Stimulated activated naive CD8-positive, alpha-beta T cell treated with anti-CD3 and anti-CD28 coated beads, Interleukin-15, Interleukin-2, amounts not matched to agents 100 ng/mL and 50 ng/mL, for 24 hours (primary cell): Measurements from ENCODE around the gene NDUFS7.
"Not testable (repeated sequence)": the region's sequence is repeated elsewhere in the genome, so short reads cannot be mapped to it uniquely, and the experiment has no call there.

Source experiments
- H3K27ac Mint-ChIP-seq: one replicate; pipeline ENCODE4 v1.8.0; 2021; ENCODE audit warnings: mild to moderate bottlenecking, mixed read lengths
- H3K27me3 Mint-ChIP-seq: one replicate; pipeline ENCODE4 v1.8.0; 2021; ENCODE audit warnings: mixed read lengths
- H3K36me3 Mint-ChIP-seq: one replicate; pipeline ENCODE4 v1.8.0; 2021; ENCODE audit warnings: low read depth, mixed read lengths
- H3K4me1 Mint-ChIP-seq: one replicate; pipeline ENCODE4 v1.8.0; 2021; ENCODE audit warnings: low read depth, mixed read lengths
- H3K4me3 Mint-ChIP-seq: one replicate; pipeline ENCODE4 v1.8.0; 2021; ENCODE audit warnings: mild to moderate bottlenecking, mixed read lengths
- H3K9me3 Mint-ChIP-seq: one replicate; pipeline ENCODE4 v1.8.0; 2021; ENCODE audit warnings: mixed read lengths

The NDUFS7 gene

GRCh38 chr19:1411255-1412191 is 27.8 kb downstream of the NDUFS7 start:
- Mint-ChIP-seq H3K4me3 (peak overlapping the region; percentile 37), H3K36me3 (peaks cover 24% of the 10 kb centered on the region), H3K4me1 (peaks cover 79% of the 10 kb centered on the region), H3K9me3 (no peaks in the 10 kb centered on the region), H3K27me3 (no peaks in the 10 kb centered on the region), H3K27ac (peak overlapping the region; percentile 86)

DNA sequence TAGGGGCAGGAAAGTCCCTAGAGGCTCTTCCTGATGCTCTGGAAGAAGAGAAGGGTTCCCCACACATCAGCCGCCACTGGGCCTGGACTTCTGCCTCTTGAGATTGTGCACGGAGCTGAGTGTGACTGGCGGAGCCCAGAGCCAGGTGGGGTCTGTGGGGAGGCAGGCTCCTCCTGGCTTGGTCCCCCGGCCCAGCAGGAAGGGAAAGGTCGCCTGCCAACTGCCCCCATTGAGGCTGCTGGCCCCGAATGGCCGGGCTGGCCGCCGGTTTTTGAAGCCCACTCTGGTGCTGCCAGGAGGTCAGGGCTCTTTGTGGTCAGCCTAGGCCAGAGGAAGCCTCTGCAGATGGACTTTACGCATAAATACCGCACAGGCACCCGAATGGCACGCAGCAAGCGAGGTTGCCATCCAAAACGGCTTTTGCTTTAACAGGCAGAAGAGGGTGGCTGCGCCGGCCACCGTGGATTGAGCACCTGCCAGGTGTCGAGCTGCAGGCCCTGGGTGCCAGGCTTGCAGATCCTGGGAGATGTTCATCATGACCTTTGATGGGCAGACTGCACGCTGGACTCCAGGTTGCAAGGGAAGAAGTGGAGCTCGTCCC is 28.7 kb downstream of the NDUFS7 start:
- peaks cover 83% of the 10 kb centered on the region for H3K4me1 Mint-ChIP-seq
- H3K4me3 Mint-ChIP-seq = peak overlapping the region; percentile 37
- H3K27me3 Mint-ChIP-seq = no peaks in the 10 kb centered on the region
- H3K36me3 Mint-ChIP-seq = peaks cover 30% of the 10 kb centered on the region
- H3K9me3 Mint-ChIP-seq = no peaks in the 10 kb centered on the region
- no peak overlapping the region for H3K27ac Mint-ChIP-seq

GRCh38 chr19:1412995-1413800 is 29.5 kb downstream of the NDUFS7 start:
- Mint-ChIP-seq H3K36me3 (peaks cover 35% of the 10 kb centered on the region), H3K27me3 (no peaks in the 10 kb centered on the region), H3K4me3 (no peak overlapping the region), H3K9me3 (no peaks in the 10 kb centered on the region), H3K4me1 (peaks cover 85% of the 10 kb centered on the region), H3K27ac (peak overlapping the region; percentile 59)

- peak overlapping the region; percentile 47 for H3K4me3 Mint-ChIP-seq
- H3K36me3 Mint-ChIP-seq = peaks cover 38% of the 10 kb centered on the region
- no peaks in the 10 kb centered on the region for H3K9me3 Mint-ChIP-seq
- H3K4me1 Mint-ChIP-seq = peaks cover 60% of the 10 kb centered on the region
- peak overlapping the region; percentile 80 for H3K27ac Mint-ChIP-seq
- no peaks in the 10 kb centered on the region for H3K27me3 Mint-ChIP-seq
These were observed 32.5 kb downstream of the NDUFS7 start for GRCh38 chr19:1416014-1416841.

DNA sequence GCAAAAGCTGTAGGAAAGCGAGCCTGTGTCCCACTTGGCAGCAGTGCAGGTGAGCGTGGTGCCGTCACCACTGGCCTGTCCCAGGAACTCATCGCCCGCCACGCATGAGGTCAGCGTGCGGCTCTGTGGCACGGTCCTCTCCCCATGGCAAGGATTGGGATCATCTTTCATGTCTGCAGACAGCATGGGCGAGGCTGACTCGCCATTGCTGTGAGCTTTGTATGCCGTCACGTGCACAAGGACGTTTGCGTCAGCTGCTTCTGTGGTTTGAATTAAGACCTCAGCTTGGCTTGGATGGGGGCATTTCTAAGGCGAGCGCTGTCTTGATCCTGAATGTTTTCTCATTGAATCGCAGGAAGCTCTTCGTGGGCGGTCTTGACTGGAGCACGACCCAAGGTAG is 33.4 kb downstream of the NDUFS7 start:
- Mint-ChIP-seq H3K9me3 (no peaks in the 10 kb centered on the region), H3K27ac (peak overlapping the region; percentile 52), H3K36me3 (peaks cover 44% of the 10 kb centered on the region), H3K4me1 (peaks cover 51% of the 10 kb centered on the region), H3K4me3 (no peak overlapping the region), H3K27me3 (no peaks in the 10 kb centered on the region)

GRCh38 chr19:1417681-1418495 is 34.2 kb downstream of the NDUFS7 start:
- peak overlapping the region; percentile 52 for H3K27ac Mint-ChIP-seq

DNA sequence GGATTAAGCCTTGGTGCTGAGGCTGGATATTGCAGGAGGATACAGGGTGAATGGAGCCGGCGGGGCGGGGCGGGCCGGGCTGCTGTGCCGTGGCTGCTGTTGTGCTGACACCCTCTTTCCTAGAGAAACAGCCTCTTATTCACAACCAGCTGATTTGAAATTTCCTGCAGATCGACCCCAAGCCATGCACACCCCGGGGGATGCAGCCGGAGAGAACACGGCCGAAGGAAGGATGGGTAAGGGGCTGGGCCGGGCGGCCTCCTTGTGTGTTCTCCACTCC is 34.7 kb downstream of the NDUFS7 start:
- H3K4me3 Mint-ChIP-seq = no peak overlapping the region
- no peaks in the 10 kb centered on the region for H3K9me3 Mint-ChIP-seq
- H3K36me3 Mint-ChIP-seq = peaks cover 57% of the 10 kb centered on the region
- peaks cover 38% of the 10 kb centered on the region for H3K4me1 Mint-ChIP-seq
- no peaks in the 10 kb centered on the region for H3K27me3 Mint-ChIP-seq
- no peak overlapping the region for H3K27ac Mint-ChIP-seq

More at GRCh38 chr19:1417681-1418495, 34.2 kb downstream of the NDUFS7 start:
- Mint-ChIP-seq H3K36me3 (peaks cover 52% of the 10 kb centered on the region), H3K9me3 (no peaks in the 10 kb centered on the region), H3K4me1 (peaks cover 43% of the 10 kb centered on the region), H3K27me3 (no peaks in the 10 kb centered on the region), H3K4me3 (no peak overlapping the region)

DNA sequence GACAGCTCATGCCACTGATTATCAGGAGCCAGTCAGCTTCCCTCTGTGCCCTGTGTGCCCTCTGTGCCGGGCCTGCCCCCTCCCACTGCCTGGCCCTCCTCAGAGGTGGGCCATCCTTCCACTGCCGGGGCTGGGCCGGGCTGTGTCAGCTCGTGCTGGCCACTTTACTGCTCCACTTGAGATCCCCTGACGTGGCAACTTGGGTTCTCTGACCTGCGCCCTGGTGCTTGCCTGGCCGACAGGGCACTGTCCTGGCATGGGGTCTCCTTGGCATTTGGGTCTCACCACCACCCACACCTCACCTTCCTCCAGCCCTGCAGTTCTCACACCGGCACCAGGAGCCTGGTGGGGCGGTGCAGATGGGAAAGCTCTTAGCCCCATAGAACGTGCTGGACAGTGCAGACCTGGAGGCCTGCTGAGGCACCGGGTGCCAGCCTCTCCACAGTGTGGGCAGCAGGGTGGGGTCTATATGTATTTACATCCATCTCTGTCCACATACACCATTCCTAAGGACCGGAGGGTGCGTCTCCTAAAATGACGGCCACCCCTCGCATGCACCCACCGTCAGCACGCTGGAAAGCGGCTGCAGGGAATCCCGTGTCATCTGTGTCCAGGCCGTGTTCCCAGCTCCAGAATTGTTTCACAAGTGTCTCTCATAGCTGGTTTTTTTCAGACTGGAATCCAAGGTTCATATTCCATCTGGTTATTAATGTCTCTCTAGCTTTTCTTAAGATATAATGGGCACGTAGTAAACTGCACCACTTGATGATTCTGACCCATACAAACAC is 35.4 kb downstream of the NDUFS7 start:
- Mint-ChIP-seq H3K27me3 (no peaks in the 10 kb centered on the region), H3K27ac (no peak overlapping the region), H3K36me3 (peaks cover 60% of the 10 kb centered on the region), H3K4me3 (no peak overlapping the region), H3K4me1 (peaks cover 31% of the 10 kb centered on the region), H3K9me3 (no peaks in the 10 kb centered on the region)

DNA sequence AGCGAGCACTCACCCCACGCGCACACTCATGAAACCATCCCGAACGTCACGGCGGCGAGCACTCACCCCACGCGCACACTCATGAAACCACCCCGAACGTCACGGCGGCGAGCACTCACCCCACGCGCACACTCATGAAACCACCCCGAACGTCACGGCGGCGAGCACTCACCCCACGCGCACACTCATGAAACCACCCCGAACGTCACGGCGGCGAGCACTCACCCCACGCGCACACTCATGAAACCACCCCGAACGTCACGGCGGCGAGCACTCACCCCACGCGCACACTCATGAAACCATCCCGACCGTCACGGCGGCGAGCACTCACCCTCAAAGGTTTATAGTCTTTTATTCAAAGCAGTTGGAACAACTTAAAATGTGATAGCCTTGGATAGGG is 36.4 kb downstream of the NDUFS7 start:
- not testable (repeated sequence) for H3K9me3 Mint-ChIP-seq, H3K27ac Mint-ChIP-seq, H3K27me3 Mint-ChIP-seq, H3K4me3 Mint-ChIP-seq
- Mint-ChIP-seq H3K36me3 (peaks cover 65% of the 10 kb centered on the region), H3K4me1 (peaks cover 24% of the 10 kb centered on the region)

DNA sequence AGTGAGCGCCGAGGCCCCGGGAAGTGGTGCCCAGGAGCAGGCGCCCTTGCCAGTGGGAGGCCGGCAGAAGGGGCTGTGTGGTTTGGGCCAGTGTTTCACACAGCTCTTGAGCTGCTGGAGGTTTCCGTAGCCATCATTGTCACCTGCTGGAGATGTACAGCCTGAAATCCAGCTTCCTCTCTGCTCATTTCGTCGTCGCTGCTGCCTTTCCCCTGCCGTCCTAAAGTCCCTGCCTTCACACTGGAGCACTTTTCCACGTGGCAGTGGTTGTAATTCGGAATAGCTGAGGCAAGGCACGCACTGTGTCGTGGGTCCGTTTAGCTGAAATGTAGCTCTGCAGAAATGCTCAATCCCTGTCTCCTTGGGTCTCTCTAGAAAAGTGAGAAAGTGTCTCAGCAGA is 36.9 kb downstream of the NDUFS7 start:
- H3K9me3 Mint-ChIP-seq = no peaks in the 10 kb centered on the region

GRCh38 chr19:1421218-1421957 is 37.7 kb downstream of the NDUFS7 start:
- Mint-ChIP-seq H3K27ac (no peak overlapping the region), H3K4me3 (no peak overlapping the region), H3K36me3 (peaks cover 70% of the 10 kb centered on the region), H3K27me3 (no peaks in the 10 kb centered on the region), H3K4me1 (peaks cover 11% of the 10 kb centered on the region), H3K9me3 (no peaks in the 10 kb centered on the region)

More for the DNA sequence above, 36.9 kb downstream of the NDUFS7 start:
- peaks cover 19% of the 10 kb centered on the region for H3K4me1 Mint-ChIP-seq
- H3K4me3 Mint-ChIP-seq = no peak overlapping the region
- H3K36me3 Mint-ChIP-seq = peaks cover 67% of the 10 kb centered on the region
- no peak overlapping the region for H3K27ac Mint-ChIP-seq
- H3K27me3 Mint-ChIP-seq = no peaks in the 10 kb centered on the region

DNA sequence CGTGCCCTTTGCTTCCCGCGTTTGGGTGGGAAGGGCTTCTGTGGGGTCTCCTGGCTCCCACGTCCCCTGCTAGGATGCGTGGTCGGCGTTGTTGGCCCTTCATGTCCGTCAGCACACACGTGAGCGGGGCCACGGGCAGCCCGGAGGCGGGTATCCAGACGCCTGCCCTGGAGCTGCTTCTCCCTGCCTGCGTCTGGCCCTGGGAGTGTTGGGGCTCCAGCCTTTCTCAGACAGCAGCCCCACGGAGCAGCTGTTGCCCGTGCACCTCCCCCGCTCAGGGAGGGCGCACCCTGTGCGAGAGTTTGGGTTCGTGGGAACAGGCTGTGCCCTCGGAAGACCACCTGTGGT is 38.2 kb downstream of the NDUFS7 start:
- Mint-ChIP-seq H3K36me3 (peaks cover 69% of the 10 kb centered on the region), H3K27ac (no peak overlapping the region)

DNA sequence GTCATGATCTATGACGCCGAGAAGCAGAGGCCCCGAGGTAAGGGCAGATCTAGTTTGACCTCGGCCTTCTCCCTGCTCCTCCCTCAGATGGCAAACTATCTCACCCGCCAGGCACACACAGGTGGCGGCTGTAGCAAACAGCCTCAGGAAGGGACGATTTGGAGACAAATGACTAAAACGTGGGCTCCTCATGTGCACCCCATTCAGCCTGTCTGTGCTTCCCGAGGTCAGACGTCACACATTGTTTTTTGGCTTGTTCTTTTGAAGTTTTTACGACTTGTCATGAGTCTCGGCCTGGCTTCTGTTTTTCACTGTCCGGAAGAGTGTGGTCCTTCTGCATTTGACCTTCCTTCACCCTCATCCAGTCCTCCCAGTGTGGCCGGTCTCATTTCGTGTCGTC is 38.7 kb downstream of the NDUFS7 start:
- peaks cover 3% of the 10 kb centered on the region for H3K4me1 Mint-ChIP-seq
- H3K27me3 Mint-ChIP-seq = no peaks in the 10 kb centered on the region
- H3K36me3 Mint-ChIP-seq = peaks cover 65% of the 10 kb centered on the region
- H3K9me3 Mint-ChIP-seq = no peaks in the 10 kb centered on the region
- no peak overlapping the region for H3K4me3 Mint-ChIP-seq
- no peak overlapping the region for H3K27ac Mint-ChIP-seq

More for the DNA sequence above, 38.2 kb downstream of the NDUFS7 start:
- no peaks in the 10 kb centered on the region for H3K9me3 Mint-ChIP-seq
- H3K4me3 Mint-ChIP-seq = no peak overlapping the region
- no peaks in the 10 kb centered on the region for H3K27me3 Mint-ChIP-seq
- H3K4me1 Mint-ChIP-seq = peaks cover 7% of the 10 kb centered on the region
